ENCODE measurements around the gene KRT85. TPM values are rescaled to one million over a fixed set of nuclear protein-coding genes. Genes with fewer than 3 reads are reported as not detected.

KRT85 gene
- total RNA-seq, 2 donors from 2014 or later, result not detected

- H3K9ac ChIP-seq (ENCODE audit: extremely low read depth, low read length, poor library complexity, severe bottlenecking), result no peak overlapping the region
- no peak for DNase-seq
- no peaks in the 10 kb centered on the region for H3K9me3 ChIP-seq (ENCODE audit: control insufficient read depth, low read length)
- H3K36me3 ChIP-seq (ENCODE audit: control insufficient read depth, insufficient read depth, low read length), result no peaks in the 10 kb centered on the region
- no peak overlapping the region for H3K4me3 ChIP-seq (ENCODE audit: low read length)
- no peaks in the 10 kb centered on the region for H3K27me3 ChIP-seq (ENCODE audit: control insufficient read depth, insufficient read depth, low read length, poor library complexity, severe bottlenecking)
- H3K27ac Mint-ChIP-seq, result no peak overlapping the region
- H3K36me3 Mint-ChIP-seq (ENCODE audit: low read depth), result no peaks in the 10 kb centered on the region
- 90% methylated on average over 3 of the region's 3 CpGs for WGBS, 2 experiments (ENCODE audit: insufficient coverage in 1 of 2, insufficient read length in 1 of 2)
- no peaks in the 10 kb centered on the region for H3K4me1 ChIP-seq (ENCODE audit: control insufficient read depth, insufficient read depth, low read length)
- no peak overlapping the region for H3K27ac ChIP-seq (ENCODE audit: low read depth, low read length)
- peaks cover 5% of the 10 kb centered on the region for H3K27me3 Mint-ChIP-seq (ENCODE audit: insufficient read depth)
- H3K4me1 Mint-ChIP-seq, result peaks cover 7% of the 10 kb centered on the region
- TF ChIP-seq CTCF (conservative IDR thresholded peaks at IDR 0.05), result no peak
- H3K4me3 Mint-ChIP-seq, result no peak overlapping the region
- H3K9me3 Mint-ChIP-seq, result no peaks in the 10 kb centered on the region
These were observed 35.4 kb downstream of the KRT85 start for GRCh38 chr12:52331833-52332232.

GRCh38 chr12:52331039-52331438, 36.2 kb downstream of the KRT85 start:
- Mint-ChIP-seq H3K36me3 (ENCODE audit: low read depth) (no peaks in the 10 kb centered on the region), H3K27me3 (ENCODE audit: insufficient read depth) (peaks cover 3% of the 10 kb centered on the region), H3K9me3 (no peaks in the 10 kb centered on the region), H3K4me1 (peaks cover 7% of the 10 kb centered on the region), H3K4me3 (no peak overlapping the region), H3K27ac (no peak overlapping the region)
- no peak for TF ChIP-seq CTCF (conservative IDR thresholded peaks at IDR 0.05)
- no peaks in the 10 kb centered on the region for H3K36me3 ChIP-seq (ENCODE audit: control insufficient read depth, insufficient read depth, low read length)
- H3K27me3 ChIP-seq (ENCODE audit: control insufficient read depth, insufficient read depth, low read length, poor library complexity, severe bottlenecking), result no peaks in the 10 kb centered on the region
- DNase-seq, result no peak
- H3K4me3 ChIP-seq (ENCODE audit: low read length), result no peak overlapping the region
- WGBS, 2 experiments (ENCODE audit: insufficient coverage in 1 of 2, insufficient read length in 1 of 2), result 78 to 94% methylated on average over 1 of the region's 1 CpG
- H3K4me1 ChIP-seq (ENCODE audit: control insufficient read depth, insufficient read depth, low read length), result no peaks in the 10 kb centered on the region
- H3K9ac ChIP-seq (ENCODE audit: extremely low read depth, low read length, poor library complexity, severe bottlenecking), result no peak overlapping the region
- H3K27ac ChIP-seq (ENCODE audit: low read depth, low read length), result no peak overlapping the region
- no peaks in the 10 kb centered on the region for H3K9me3 ChIP-seq (ENCODE audit: control insufficient read depth, low read length)

GRCh38 chr12:52327830-52328500, 39.3 kb downstream of the KRT85 start:
- Mint-ChIP-seq H3K4me3 (no peak overlapping the region), H3K36me3 (ENCODE audit: low read depth) (no peaks in the 10 kb centered on the region), H3K4me1 (no peaks in the 10 kb centered on the region), H3K9me3 (no peaks in the 10 kb centered on the region), H3K27me3 (ENCODE audit: insufficient read depth) (peaks cover 5% of the 10 kb centered on the region), H3K27ac (no peak overlapping the region)
- WGBS, 2 experiments (ENCODE audit: insufficient coverage in 1 of 2, insufficient read length in 1 of 2), result 78 to 81% methylated on average over 8 to 10 of the region's 10 CpGs
- no peak overlapping the region for H3K4me3 ChIP-seq (ENCODE audit: low read length)
- DNase-seq, result no peak
- peaks cover 9% of the 10 kb centered on the region for H3K27me3 ChIP-seq (ENCODE audit: control insufficient read depth, insufficient read depth, low read length, poor library complexity, severe bottlenecking)
- H3K27ac ChIP-seq (ENCODE audit: low read depth, low read length), result no peak overlapping the region
- no peaks in the 10 kb centered on the region for H3K36me3 ChIP-seq (ENCODE audit: control insufficient read depth, insufficient read depth, low read length)
- H3K9ac ChIP-seq (ENCODE audit: extremely low read depth, low read length, poor library complexity, severe bottlenecking), result no peak overlapping the region
- no peaks in the 10 kb centered on the region for H3K9me3 ChIP-seq (ENCODE audit: control insufficient read depth, low read length)
- H3K4me1 ChIP-seq (ENCODE audit: control insufficient read depth, insufficient read depth, low read length), result no peaks in the 10 kb centered on the region
- no peak for TF ChIP-seq CTCF (conservative IDR thresholded peaks at IDR 0.05)
